Kasumi-1 (cell line): ENCODE data around the gene ERAS.
"Not testable (repeated sequence)": the region's sequence is repeated elsewhere in the genome, so short reads cannot be mapped to it uniquely, and the experiment has no call there.

Experiments used
- DNase-seq, 2 experiments: peaks; one replicate each; lab custom pipeline; 2025; lab: John Stamatoyannopoulos, UW

Gene ERAS

GRCh38 chrX:48831136-48831908, 5.0 kb downstream of the ERAS start:
- DNase-seq, result no peak

GRCh38 chrX:48831909-48832291, 5.6 kb downstream of the ERAS start:
- DNase-seq, result no peak

- DNase-seq, result peak; percentile 17 to 20
Observed at GRCh38 chrX:48833542-48834138, 7.3 kb downstream of the ERAS start.

GRCh38 chrX:48834383-48834709, 8.0 kb downstream of the ERAS start:
- DNase-seq, result no peak

GRCh38 chrX:48835524-48836329, 9.4 kb downstream of the ERAS start, which contains the start of gene PCSK1N:
Gene PCSK1N (minus strand): TSS chrX:48835610. CDS start chrX:48835532, 78 bp downstream.
- DNase-seq, result no peak

GRCh38 chrX:48839686-48840085, 13.4 kb downstream of the ERAS start:
- DNase-seq, result no peak

- DNase-seq, result no peak
Observed at GRCh38 chrX:48848847-48849246, 22.5 kb downstream of the ERAS start.

- no peak for DNase-seq
Observed at GRCh38 chrX:48852857-48853256, 26.5 kb downstream of the ERAS start.

- not testable (repeated sequence) for DNase-seq
Observed at GRCh38 chrX:48853494-48853893, 27.2 kb downstream of the ERAS start.

GRCh38 chrX:48854121-48854804, 27.9 kb downstream of the ERAS start:
- DNase-seq, result not testable (repeated sequence)

- DNase-seq, result peak; percentile 7 to 23
Observed at GRCh38 chrX:48854898-48855297, 28.6 kb downstream of the ERAS start.

- no peak for DNase-seq
Observed at GRCh38 chrX:48864210-48864609, 37.9 kb downstream of the ERAS start.

- not testable (repeated sequence) for DNase-seq
Observed at GRCh38 chrX:48872017-48872416, 45.7 kb downstream of the ERAS start.

- not testable (repeated sequence) for DNase-seq
Observed at GRCh38 chrX:48876944-48877343, 50.6 kb downstream of the ERAS start.
